WERI-Rb-1 (cell line): Measurements from ENCODE around the gene CD300LG.

Experiments used
- DNase-seq: peaks from one replicate; pipeline ENCODE4 v3.0.0-alpha.2; 2020
- H3K27ac ChIP-seq: fragments of 250-450 bp; sonication (Bioruptor Pico); 2 replicates; pipeline ENCODE4 v1.5.1; 2020; ENCODE audit warnings: mild to moderate bottlenecking, moderate library complexity
- H3K27me3 ChIP-seq: fragments of 250-450 bp; sonication (Bioruptor Pico); 2 replicates; pipeline ENCODE4 v1.5.1; 2021; ENCODE audit warnings: mild to moderate bottlenecking, low read depth, moderate library complexity; ENCODE audit not compliant: insufficient read depth, severe bottlenecking
- H3K36me3 ChIP-seq: fragments of 250-450 bp; sonication (Bioruptor Pico); 2 replicates; pipeline ENCODE4 v1.5.1; 2020; ENCODE audit warnings: mild to moderate bottlenecking, moderate library complexity
- H3K4me3 ChIP-seq: 2 replicates; pipeline ENCODE4 v1.5.1; 2011; ENCODE audit warnings: low read depth, mild to moderate bottlenecking, control low read depth, low read length
- H3K9me3 ChIP-seq: fragments of 250-450 bp; sonication (Bioruptor Pico); 2 replicates; pipeline ENCODE4 v1.5.1; 2021; ENCODE audit warnings: mild to moderate bottlenecking, moderate library complexity; ENCODE audit not compliant: severe bottlenecking
- TF ChIP-seq, protein P1 (sequence below): IDR thresholded peaks from 2 replicates; pipeline ENCODE4 v1.5.1; 2011; ENCODE audit warnings: low read depth, mild to moderate bottlenecking, control low read depth, inconsistent platforms, low read length

CD300LG gene

DNA sequence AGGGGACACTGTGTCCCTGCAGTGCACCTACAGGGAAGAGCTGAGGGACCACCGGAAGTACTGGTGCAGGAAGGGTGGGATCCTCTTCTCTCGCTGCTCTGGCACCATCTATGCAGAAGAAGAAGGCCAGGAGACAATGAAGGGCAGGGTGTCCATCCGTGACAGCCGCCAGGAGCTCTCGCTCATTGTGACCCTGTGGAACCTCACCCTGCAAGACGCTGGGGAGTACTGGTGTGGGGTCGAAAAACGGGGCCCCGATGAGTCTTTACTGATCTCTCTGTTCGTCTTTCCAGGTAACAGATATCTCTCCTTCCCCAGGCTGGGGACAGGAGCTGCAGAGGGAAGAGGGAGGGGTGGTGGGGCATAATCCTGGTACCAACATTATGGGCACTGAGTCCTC, 1.6 kb downstream of the CD300LG start:
- no peak overlapping the region for H3K27ac ChIP-seq
- no peak for DNase-seq
- TF ChIP-seq, protein P1, sequence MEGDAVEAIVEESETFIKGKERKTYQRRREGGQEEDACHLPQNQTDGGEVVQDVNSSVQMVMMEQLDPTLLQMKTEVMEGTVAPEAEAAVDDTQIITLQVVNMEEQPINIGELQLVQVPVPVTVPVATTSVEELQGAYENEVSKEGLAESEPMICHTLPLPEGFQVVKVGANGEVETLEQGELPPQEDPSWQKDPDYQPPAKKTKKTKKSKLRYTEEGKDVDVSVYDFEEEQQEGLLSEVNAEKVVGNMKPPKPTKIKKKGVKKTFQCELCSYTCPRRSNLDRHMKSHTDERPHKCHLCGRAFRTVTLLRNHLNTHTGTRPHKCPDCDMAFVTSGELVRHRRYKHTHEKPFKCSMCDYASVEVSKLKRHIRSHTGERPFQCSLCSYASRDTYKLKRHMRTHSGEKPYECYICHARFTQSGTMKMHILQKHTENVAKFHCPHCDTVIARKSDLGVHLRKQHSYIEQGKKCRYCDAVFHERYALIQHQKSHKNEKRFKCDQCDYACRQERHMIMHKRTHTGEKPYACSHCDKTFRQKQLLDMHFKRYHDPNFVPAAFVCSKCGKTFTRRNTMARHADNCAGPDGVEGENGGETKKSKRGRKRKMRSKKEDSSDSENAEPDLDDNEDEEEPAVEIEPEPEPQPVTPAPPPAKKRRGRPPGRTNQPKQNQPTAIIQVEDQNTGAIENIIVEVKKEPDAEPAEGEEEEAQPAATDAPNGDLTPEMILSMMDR, result no peak
- no peaks in the 10 kb centered on the region for H3K36me3 ChIP-seq
- H3K9me3 ChIP-seq, result no peaks in the 10 kb centered on the region
- H3K4me3 ChIP-seq, result no peak overlapping the region
- no peaks in the 10 kb centered on the region for H3K27me3 ChIP-seq

DNA sequence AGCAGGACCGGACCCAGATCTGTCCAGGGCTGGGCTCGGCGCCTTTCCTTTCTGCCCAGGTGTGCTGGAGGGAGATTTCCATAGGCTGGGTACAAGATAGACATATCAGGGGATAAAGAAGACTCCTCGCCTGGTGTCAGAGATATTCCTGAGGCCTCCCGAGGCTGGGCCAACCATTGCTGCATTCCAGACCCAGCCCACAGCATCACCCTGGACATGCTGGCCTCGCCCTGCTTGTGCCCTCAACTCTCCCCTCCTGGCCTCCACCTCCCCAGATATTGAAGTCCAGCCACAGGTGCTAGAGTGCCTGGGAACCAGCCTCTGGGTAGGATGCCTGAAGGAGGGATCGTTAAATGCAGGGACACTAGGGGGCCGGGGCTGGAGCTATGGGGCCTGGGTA, 2.1 kb downstream of the CD300LG start:
- Histone ChIP-seq H3K27ac (no peak overlapping the region), H3K36me3 (no peaks in the 10 kb centered on the region), H3K27me3 (no peaks in the 10 kb centered on the region), H3K9me3 (no peaks in the 10 kb centered on the region), H3K4me3 (no peak overlapping the region)
- DNase-seq, result no peak
- TF ChIP-seq, protein P1, result no peak

DNA sequence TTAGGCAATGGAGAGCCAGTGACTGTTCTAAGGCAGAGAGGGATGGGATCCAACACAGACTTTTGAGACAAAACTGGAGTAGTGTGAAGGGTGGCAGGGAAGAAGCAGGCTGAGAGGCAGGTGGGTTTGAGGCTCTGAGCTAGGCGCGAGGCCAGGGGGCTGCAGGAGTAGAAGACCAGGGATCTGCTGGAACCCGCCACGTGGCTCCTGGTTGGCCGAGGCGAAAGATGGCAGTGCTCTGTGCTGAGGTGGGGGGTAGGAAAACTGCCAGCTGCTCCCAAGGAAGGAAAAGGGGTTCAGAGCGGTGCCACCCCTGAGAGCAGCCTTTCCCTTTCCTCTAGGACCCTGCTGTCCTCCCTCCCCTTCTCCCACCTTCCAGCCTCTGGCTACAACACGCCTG, 5.6 kb downstream of the CD300LG start:
- TF ChIP-seq, protein P1, result no peak
- Histone ChIP-seq H3K27me3 (no peaks in the 10 kb centered on the region), H3K4me3 (no peak overlapping the region), H3K27ac (no peak overlapping the region), H3K36me3 (no peaks in the 10 kb centered on the region), H3K9me3 (peaks cover 4% of the 10 kb centered on the region)
- DNase-seq, result no peak

DNA sequence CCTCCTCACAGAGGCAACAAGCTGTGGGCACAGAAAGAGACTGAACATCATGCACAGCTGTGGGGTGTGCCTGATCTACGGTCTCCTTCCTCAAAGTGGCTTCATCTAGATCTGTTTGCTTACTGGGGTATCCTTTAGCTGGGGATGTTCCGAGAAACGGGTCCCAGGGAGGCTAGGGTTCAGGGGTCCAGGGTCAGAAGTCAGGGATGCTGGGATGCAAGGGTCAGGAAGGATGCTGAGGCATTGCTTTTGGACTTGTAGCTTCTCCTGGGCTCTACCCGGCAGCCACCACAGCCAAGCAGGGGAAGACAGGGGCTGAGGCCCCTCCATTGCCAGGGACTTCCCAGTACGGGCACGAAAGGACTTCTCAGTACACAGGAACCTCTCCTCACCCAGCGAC, 6.6 kb downstream of the CD300LG start:
- TF ChIP-seq, protein P1, result no peak
- Histone ChIP-seq H3K9me3 (peaks cover 4% of the 10 kb centered on the region), H3K4me3 (no peak overlapping the region), H3K27ac (no peak overlapping the region), H3K27me3 (no peaks in the 10 kb centered on the region), H3K36me3 (no peaks in the 10 kb centered on the region)
- DNase-seq, result no peak

DNA sequence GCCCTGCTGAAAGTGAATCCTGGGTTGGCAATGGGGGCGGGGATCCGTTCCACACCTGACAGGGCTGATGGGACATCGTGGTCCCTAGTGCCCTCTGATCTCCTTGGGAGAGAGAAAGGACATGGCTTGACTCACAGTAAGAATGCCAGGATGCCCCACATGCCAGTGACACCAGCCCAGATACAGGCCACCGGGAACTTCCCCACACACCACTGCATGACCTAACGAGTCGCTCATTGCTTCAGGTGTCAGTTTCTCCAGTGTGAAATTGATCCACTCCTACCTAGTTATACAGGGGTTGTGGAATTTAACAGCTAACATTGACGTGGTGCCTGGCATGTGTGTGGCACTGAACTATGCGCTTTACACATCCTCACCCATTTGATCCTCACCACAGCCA, 7.5 kb downstream of the CD300LG start:
- H3K36me3 ChIP-seq, result no peaks in the 10 kb centered on the region
- TF ChIP-seq, protein P1, result no peak
- peaks cover 4% of the 10 kb centered on the region for H3K9me3 ChIP-seq
- no peak overlapping the region for H3K4me3 ChIP-seq
- H3K27me3 ChIP-seq, result no peaks in the 10 kb centered on the region
- DNase-seq, result no peak
- no peak overlapping the region for H3K27ac ChIP-seq

DNA sequence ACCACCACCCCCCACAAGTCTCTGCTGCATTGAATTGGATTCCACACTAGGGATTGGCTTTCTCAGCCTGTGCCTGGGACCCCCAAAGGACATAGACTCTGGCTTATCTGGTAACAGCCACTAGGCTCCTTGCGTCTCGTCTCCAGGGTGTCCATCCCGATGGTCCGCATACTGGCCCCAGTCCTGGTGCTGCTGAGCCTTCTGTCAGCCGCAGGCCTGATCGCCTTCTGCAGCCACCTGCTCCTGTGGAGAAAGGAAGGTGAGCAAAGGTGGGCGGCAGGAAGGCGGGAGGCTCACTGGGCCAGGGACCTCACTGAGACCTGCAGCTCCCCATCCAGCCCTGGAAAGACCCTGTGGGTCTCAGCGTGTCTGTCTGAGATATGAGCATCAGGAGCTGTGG, 8.1 kb downstream of the CD300LG start:
- no peak for DNase-seq
- TF ChIP-seq, protein P1, result no peak
- no peaks in the 10 kb centered on the region for H3K27me3 ChIP-seq

More for the DNA sequence above, 8.1 kb downstream of the CD300LG start:
- Histone ChIP-seq H3K36me3 (no peaks in the 10 kb centered on the region), H3K9me3 (peaks cover 4% of the 10 kb centered on the region), H3K4me3 (no peak overlapping the region), H3K27ac (no peak overlapping the region)
